ENCODE measurements around the gene CFL2. TPM values are rescaled to one million over a fixed set of nuclear protein-coding genes. Genes with fewer than 3 reads are reported as not detected.

Gene CFL2
- total RNA-seq, 1 experiment from 2014 or later: 55.2 TPM

DNA sequence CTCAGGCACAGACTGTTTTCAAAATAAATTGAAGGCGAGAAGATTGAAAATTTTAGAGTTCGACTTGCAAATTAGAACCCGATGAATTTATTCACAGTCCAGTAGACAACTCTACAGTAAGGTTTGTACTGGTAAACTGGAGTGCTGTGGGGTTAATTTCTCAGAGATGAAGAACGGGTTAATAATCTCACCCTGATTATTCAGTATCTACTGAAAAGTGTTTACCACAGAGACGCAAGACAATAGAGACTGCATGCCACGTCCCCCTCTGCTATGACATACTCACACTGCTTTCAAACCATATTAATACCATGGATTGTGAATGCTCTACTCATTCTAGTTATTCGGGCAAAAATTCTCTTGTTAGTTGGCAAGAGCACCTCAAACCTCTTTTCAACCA is 36.1 kb downstream of the CFL2 start:
- Histone ChIP-seq H3K9me3 (ENCODE audit: control insufficient read depth in 1 of 2, insufficient read depth in 1 of 2, low read depth in 1 of 2, low read length in 2 of 2) (no peaks in the 10 kb centered on the region), H3K4me1 (ENCODE audit: control insufficient read depth in 1 of 2, insufficient read depth in 2 of 2, low read length in 2 of 2) (peaks cover 10 to 21% of the 10 kb centered on the region in 2 experiments), H3K79me2 (ENCODE audit: insufficient read depth, low read length) (no peaks in the 10 kb centered on the region), H3K27ac (ENCODE audit: low read depth, low read length) (no peak overlapping the region), H3K4me3 (replicated peaks in 1 of 2; ENCODE audit: low read depth in 1 of 2, low read length in 2 of 2) (no peak overlapping the region), H3K27me3 (ENCODE audit: insufficient read depth, low read length) (no peaks in the 10 kb centered on the region), H3K36me3 (ENCODE audit: control insufficient read depth in 1 of 2, insufficient read depth in 2 of 2, low read length in 2 of 2) (no peaks in the 10 kb centered on the region), H3K4me2 (ENCODE audit: low read length) (peak overlapping the region; percentile 71), H3K9me2 (ENCODE audit: insufficient read depth) (no peaks in the 10 kb centered on the region), H3K9ac (ENCODE audit: low read length) (peak overlapping the region; percentile 23), H4K20me1 (ENCODE audit: insufficient read depth) (no peaks in the 10 kb centered on the region), H2AFZ (ENCODE audit: low read depth, low read length, poor library complexity, severe bottlenecking) (peak overlapping the region; percentile 99)
- ChIA-PET POLR2A (interaction anchor here (1.0 kb wide), 1 partner anchor 46 kb away, joined by 3 read pairs; no protein-coding TSS in a partner anchor), CTCF (interaction anchor here (1.0 kb wide), 1 partner anchor 88 kb away, joined by 3 read pairs; no protein-coding TSS in a partner anchor), RAD21 (ENCODE audit: low non-redundant PET in 1 of 2, low total read pairs in 2 of 2, uncharacterized antibody in 2 of 2, unreplicated experiment in 2 of 2) (no interaction called here)
- TF ChIP-seq, protein P1, sequence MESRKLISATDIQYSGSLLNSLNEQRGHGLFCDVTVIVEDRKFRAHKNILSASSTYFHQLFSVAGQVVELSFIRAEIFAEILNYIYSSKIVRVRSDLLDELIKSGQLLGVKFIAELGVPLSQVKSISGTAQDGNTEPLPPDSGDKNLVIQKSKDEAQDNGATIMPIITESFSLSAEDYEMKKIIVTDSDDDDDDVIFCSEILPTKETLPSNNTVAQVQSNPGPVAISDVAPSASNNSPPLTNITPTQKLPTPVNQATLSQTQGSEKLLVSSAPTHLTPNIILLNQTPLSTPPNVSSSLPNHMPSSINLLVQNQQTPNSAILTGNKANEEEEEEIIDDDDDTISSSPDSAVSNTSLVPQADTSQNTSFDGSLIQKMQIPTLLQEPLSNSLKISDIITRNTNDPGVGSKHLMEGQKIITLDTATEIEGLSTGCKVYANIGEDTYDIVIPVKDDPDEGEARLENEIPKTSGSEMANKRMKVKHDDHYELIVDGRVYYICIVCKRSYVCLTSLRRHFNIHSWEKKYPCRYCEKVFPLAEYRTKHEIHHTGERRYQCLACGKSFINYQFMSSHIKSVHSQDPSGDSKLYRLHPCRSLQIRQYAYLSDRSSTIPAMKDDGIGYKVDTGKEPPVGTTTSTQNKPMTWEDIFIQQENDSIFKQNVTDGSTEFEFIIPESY (IDR thresholded peaks at IDR 0.05; ENCODE audit: extremely low read depth, insufficient replicate concordance, low read length): no peak
- BruUV-seq (replicated peaks): no TSS peak
- intact Hi-C loops (cut with micrococcal nuclease): loop anchor here (10.0 kb wide), 2 partner anchors 196 to 1006 kb away; partner anchors contain the start of gene BAZ1A
- ATAC-seq (0 out of 2 replicates have a peak, but pooled peaks have one; percentile 33), DNase-seq (ENCODE audit: low read depth, low spot score) (no peak)

DNA sequence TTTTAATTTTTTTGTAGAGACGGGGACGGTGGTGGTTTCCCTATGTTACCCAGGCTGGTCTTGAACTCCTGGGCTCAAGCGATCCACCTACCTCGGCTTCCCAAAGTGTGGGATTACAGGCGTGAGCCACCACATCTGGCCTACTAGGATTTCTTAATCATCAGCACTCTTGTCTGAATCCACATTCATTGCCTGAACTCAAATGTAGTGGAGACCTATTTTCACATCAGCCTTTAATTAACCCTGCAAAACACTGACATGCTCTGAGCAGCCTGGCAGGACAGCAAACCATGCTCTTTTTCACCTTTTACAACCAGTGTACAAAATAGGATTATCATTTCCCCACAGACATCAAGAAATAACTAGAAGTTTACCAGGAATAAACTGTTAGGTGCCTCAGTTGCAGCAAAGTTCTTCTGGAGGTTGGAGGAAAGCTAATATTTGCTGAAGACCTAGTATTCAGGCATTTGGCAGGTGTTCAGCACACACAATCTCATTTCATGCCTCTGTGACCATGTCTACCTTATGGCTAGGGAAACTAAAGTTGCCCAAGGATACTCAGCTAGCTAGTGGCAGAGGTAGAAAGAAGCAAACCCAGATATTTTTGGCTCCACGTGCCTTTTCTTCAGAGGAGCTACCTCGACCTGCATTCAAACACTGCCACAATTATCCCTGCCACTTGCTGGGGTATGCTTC is 37.7 kb downstream of the CFL2 start:
- POLR2A ChIA-PET: interaction anchor here (1.5 kb wide), 1 partner anchor 16 kb away, joined by 4 read pairs; no protein-coding TSS in a partner anchor
- no peak for ATAC-seq

More for the DNA sequence above, 37.7 kb downstream of the CFL2 start:
- no peaks in the 10 kb centered on the region for H4K20me1 ChIP-seq (ENCODE audit: insufficient read depth)
- intact Hi-C loops (cut with micrococcal nuclease): loop anchor here (10.0 kb wide), 2 partner anchors 198 to 1008 kb away; partner anchors contain the start of gene BAZ1A
- H3K4me3 ChIP-seq (replicated peaks in 1 of 2; ENCODE audit: low read depth in 1 of 2, low read length in 2 of 2): no peak overlapping the region
- no peaks in the 10 kb centered on the region for H3K27me3 ChIP-seq (ENCODE audit: insufficient read depth, low read length)
- no peak overlapping the region for H3K27ac ChIP-seq (ENCODE audit: low read depth, low read length)
- no peak overlapping the region for H3K4me2 ChIP-seq (ENCODE audit: low read length)
- ChIA-PET CTCF (interaction anchor here (0.7 to 1.5 kb wide), 2 partner anchors 46 to 468 kb away, joined by 4 read pairs; no protein-coding TSS in a partner anchor), RAD21 (ENCODE audit: low non-redundant PET in 1 of 2, low total read pairs in 2 of 2, uncharacterized antibody in 2 of 2, unreplicated experiment in 2 of 2) (interaction anchor here (0.6 to 0.7 kb wide), 2 partner anchors 304 to 745 kb away, joined by 3 to 4 read pairs; no protein-coding TSS in a partner anchor)
- no peaks in the 10 kb centered on the region for H3K36me3 ChIP-seq (ENCODE audit: control insufficient read depth in 1 of 2, insufficient read depth in 2 of 2, low read length in 2 of 2)
- H2AFZ ChIP-seq (ENCODE audit: low read depth, low read length, poor library complexity, severe bottlenecking): peak overlapping the region; percentile 19
- no peaks in the 10 kb centered on the region for H3K9me3 ChIP-seq (ENCODE audit: control insufficient read depth in 1 of 2, insufficient read depth in 1 of 2, low read depth in 1 of 2, low read length in 2 of 2)
- H3K79me2 ChIP-seq (ENCODE audit: insufficient read depth, low read length): no peaks in the 10 kb centered on the region
- no peaks in the 10 kb centered on the region for H3K9me2 ChIP-seq (ENCODE audit: insufficient read depth)
- TF ChIP-seq RAD21 (IDR thresholded peaks at IDR 0.05; ENCODE audit: low read depth) (no peak), SRF (IDR thresholded peaks at IDR 0.05; ENCODE audit: low read depth) (no peak), SP1 (IDR thresholded peaks at IDR 0.05; ENCODE audit: low read depth) (no peak), EZH2 (IDR thresholded peaks at IDR 0.05) (no peak), EZH2phosphoT487 (IDR thresholded peaks at IDR 0.05; ENCODE audit: borderline replicate concordance) (no peak), POLR2A (IDR thresholded peaks at IDR 0.05; ENCODE audit: borderline replicate concordance, extremely low read depth, insufficient read depth, insufficient read length) (no peak)
- TF ChIP-seq, protein P1 (IDR thresholded peaks at IDR 0.05; ENCODE audit: extremely low read depth, insufficient replicate concordance, low read length): no peak
- H3K9ac ChIP-seq (ENCODE audit: low read length): no peak overlapping the region
- peaks cover 10 to 21% of the 10 kb centered on the region in 2 experiments for H3K4me1 ChIP-seq (ENCODE audit: control insufficient read depth in 1 of 2, insufficient read depth in 2 of 2, low read length in 2 of 2)
- no TSS peak for BruUV-seq (replicated peaks)
- DNase-seq (ENCODE audit: low read depth, low spot score): no peak

Measured in HCT116 (cell line).